ENCODE measurements around the gene FYN.

FYN gene

DNA sequence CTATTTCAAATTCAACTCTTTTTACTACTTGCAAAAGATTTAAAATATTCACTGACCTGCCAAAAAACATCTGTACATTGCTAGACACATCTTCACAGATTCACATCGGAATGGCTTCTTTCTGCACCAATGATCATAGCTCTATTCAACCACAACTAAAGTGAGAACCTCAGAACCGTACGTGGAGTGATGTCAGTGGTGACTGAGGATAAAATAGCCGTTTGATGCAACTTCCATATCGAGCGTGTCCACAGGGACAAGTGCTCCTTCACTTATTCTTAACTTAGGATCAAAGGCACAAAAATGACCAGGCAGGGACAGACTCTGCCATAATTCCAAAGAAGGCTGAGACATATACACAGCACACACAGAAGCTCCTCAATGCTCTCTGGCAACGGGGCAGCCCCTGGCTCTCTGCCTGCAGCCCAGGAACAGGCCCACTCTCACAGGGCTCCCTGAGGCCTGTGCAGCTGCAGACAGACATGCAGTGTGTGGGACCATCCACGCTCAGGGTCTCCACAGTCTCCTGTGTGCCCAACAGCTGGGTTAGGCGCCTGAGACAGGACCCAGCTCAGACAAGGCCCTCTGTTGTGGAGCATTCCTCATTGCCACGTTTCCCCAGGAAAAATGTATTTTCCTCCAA, 22.8 kb downstream of the FYN start:
- Histone ChIP-seq H3K27me3 (ENCODE audit: control insufficient read depth, insufficient read depth, low read length) (no peaks in the 10 kb centered on the region), H3K9me3 (ENCODE audit: control insufficient read depth, insufficient read depth, low read length) (no peaks in the 10 kb centered on the region), H3K9ac (ENCODE audit: low read depth, low read length) (no peak overlapping the region), H3K27ac (ENCODE audit: low read depth, low read length) (no peak overlapping the region), H3K4me3 (ENCODE audit: low read depth, low read length) (no peak overlapping the region), H3K36me3 (ENCODE audit: control insufficient read depth, insufficient read depth, low read length) (no peaks in the 10 kb centered on the region), H3K4me1 (ENCODE audit: control insufficient read depth, insufficient read depth, low read length) (peaks cover 60% of the 10 kb centered on the region)

DNA sequence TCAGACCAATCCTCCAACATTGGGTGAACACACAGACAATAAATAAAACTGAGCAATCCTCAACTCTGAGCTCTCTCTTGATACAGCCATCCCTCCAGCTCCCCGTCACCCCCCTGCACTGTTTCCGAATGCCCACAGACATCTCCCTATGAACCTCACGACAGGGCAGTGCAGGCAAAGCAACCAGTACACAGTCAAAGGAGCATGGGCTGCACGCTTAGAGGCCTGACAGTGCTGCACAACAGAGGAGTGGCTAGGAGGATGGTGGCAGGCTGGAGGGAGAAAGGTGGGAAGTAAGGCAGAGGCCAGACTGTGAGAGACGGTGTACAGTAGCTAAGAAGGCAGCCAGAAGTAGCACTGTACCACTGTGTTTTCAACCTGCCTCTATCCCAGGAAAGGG, 24.0 kb downstream of the FYN start:
- Histone ChIP-seq H3K4me1 (ENCODE audit: control insufficient read depth, insufficient read depth, low read length) (peaks cover 62% of the 10 kb centered on the region), H3K9me3 (ENCODE audit: control insufficient read depth, insufficient read depth, low read length) (no peaks in the 10 kb centered on the region), H3K27me3 (ENCODE audit: control insufficient read depth, insufficient read depth, low read length) (no peaks in the 10 kb centered on the region), H3K4me3 (ENCODE audit: low read depth, low read length) (no peak overlapping the region), H3K36me3 (ENCODE audit: control insufficient read depth, insufficient read depth, low read length) (no peaks in the 10 kb centered on the region), H3K27ac (ENCODE audit: low read depth, low read length) (no peak overlapping the region), H3K9ac (ENCODE audit: low read depth, low read length) (no peak overlapping the region)

DNA sequence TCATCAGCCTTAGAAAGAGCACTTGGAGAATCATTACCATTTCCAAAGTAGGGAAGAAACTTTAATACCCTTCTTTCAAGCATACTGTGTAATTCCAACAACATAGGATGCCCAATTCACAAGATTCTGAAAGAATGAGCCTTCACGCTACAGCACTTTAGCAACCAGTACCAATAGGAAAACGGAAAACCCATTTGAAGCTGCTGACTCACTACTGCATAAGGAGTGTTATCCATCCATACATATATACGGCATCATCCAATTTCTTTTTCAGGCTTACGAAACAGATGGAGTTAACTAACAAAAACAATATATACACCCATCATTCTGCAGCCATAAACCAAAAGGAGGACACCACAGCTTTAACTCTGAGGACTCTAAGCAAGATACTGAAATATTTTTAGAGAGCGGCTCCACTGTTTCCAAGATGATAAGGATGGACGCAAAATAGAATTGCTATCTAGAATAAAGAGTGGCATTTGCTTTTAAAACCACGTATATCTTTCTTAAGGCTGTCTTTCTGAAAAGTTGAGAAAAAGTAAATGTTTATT, 24.9 kb downstream of the FYN start:
- Histone ChIP-seq H3K4me3 (ENCODE audit: low read depth, low read length) (no peak overlapping the region), H3K27me3 (ENCODE audit: control insufficient read depth, insufficient read depth, low read length) (no peaks in the 10 kb centered on the region), H3K36me3 (ENCODE audit: control insufficient read depth, insufficient read depth, low read length) (no peaks in the 10 kb centered on the region), H3K4me1 (ENCODE audit: control insufficient read depth, insufficient read depth, low read length) (peaks cover 66% of the 10 kb centered on the region), H3K27ac (ENCODE audit: low read depth, low read length) (no peak overlapping the region), H3K9ac (ENCODE audit: low read depth, low read length) (no peak overlapping the region), H3K9me3 (ENCODE audit: control insufficient read depth, insufficient read depth, low read length) (no peaks in the 10 kb centered on the region)

DNA sequence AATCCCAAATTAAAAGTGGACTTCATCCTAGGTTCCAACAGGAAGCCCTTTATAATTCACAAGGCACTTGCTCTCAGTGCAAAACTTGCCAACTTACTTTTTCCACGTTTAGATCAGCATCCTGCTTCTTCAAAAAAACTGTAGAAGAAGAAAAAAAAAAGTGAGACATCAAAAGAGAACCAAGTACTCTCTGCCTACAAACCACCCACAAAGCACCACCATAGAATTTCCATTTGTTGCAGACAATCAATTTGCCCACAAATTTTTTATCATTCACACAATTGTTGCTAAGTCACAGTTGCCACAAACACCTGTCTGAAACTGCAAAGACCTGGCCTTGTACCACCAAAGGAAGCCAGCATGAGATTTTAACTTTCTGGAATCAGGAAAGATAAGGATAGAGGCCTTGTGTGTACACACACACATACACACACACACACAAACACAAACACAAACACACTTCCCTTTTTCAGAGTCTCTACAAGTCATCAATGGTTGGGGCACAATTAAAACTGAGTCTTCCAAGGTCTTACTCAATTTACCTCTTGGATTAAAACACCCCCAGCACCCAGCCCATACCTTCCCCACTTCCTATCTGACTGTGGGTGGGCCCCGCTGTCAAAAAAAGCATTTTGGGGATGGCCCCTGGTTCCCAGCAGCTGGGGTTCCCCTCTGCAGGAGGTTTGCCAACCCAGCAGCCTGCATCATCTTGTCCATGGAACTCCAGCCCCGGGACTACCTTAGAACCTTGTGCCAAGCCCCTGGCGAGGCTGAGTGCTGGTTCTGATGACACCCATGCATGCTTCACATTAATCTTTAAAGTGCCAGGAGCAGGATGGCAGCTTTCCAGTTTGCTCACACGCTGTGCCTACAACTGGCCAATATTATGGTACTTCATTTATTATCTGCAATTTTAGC, 26.5 kb downstream of the FYN start:
- no peak overlapping the region for H3K27ac ChIP-seq (ENCODE audit: low read depth, low read length)

DNA sequence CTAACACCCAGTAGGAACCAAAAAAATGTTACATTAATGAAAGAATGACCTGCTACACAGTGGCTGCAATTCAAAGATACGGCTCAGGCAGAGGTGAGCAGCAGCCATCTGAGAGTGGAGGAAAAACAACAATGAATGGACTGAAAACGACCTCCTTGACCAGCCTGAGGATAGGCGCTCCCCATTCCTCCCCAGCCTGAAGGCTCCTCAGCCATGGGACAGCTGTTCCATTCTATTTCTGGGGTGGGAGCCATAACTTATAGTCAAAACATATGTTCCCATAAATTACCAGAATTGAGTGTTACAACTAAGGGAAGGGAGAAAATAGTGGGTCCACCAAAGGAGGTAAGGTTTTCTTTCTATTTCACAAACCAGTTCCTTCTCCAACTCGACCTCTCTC, 27.2 kb downstream of the FYN start:
- Histone ChIP-seq H3K4me3 (ENCODE audit: low read depth, low read length) (no peak overlapping the region), H3K27me3 (ENCODE audit: control insufficient read depth, insufficient read depth, low read length) (no peaks in the 10 kb centered on the region), H3K36me3 (ENCODE audit: control insufficient read depth, insufficient read depth, low read length) (no peaks in the 10 kb centered on the region), H3K9ac (ENCODE audit: low read depth, low read length) (no peak overlapping the region), H3K9me3 (ENCODE audit: control insufficient read depth, insufficient read depth, low read length) (no peaks in the 10 kb centered on the region), H3K27ac (ENCODE audit: low read depth, low read length) (peak overlapping the region; percentile 61), H3K4me1 (ENCODE audit: control insufficient read depth, insufficient read depth, low read length) (peaks cover 70% of the 10 kb centered on the region)

More for the DNA sequence above, 26.5 kb downstream of the FYN start:
- H3K4me1 ChIP-seq (ENCODE audit: control insufficient read depth, insufficient read depth, low read length) = peaks cover 70% of the 10 kb centered on the region
- H3K27me3 ChIP-seq (ENCODE audit: control insufficient read depth, insufficient read depth, low read length) = no peaks in the 10 kb centered on the region
- no peaks in the 10 kb centered on the region for H3K9me3 ChIP-seq (ENCODE audit: control insufficient read depth, insufficient read depth, low read length)
- no peak overlapping the region for H3K9ac ChIP-seq (ENCODE audit: low read depth, low read length)
- no peaks in the 10 kb centered on the region for H3K36me3 ChIP-seq (ENCODE audit: control insufficient read depth, insufficient read depth, low read length)
- H3K4me3 ChIP-seq (ENCODE audit: low read depth, low read length) = no peak overlapping the region

DNA sequence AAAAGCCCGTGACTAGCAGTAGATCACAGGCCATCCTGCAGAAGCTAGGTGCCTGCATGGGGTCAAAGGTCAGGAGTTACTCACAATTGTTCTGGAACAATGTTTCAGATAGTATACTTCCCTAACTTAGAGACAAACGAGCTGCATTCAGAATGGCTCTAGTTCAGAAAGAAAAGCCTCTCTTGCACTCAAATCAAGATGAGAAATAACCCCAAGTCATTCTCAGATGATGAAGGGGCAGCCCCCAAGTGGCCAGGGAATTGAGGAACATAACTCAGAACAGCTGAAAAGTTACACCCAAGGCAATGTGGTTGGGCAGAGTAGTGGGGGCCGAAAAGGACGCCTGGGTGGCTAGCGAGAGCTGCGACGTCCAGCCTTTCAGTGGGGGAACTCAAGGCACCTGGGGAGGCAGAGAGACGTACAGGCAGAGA, 27.8 kb downstream of the FYN start:
- no peaks in the 10 kb centered on the region for H3K9me3 ChIP-seq (ENCODE audit: control insufficient read depth, insufficient read depth, low read length)
- peak overlapping the region; percentile 61 for H3K27ac ChIP-seq (ENCODE audit: low read depth, low read length)
- no peak overlapping the region for H3K4me3 ChIP-seq (ENCODE audit: low read depth, low read length)
- peak overlapping the region; percentile 16; the same call in 1 of the 2 replicates for H3K9ac ChIP-seq (ENCODE audit: low read depth, low read length)
- H3K4me1 ChIP-seq (ENCODE audit: control insufficient read depth, insufficient read depth, low read length) = peaks cover 70% of the 10 kb centered on the region
- no peaks in the 10 kb centered on the region for H3K27me3 ChIP-seq (ENCODE audit: control insufficient read depth, insufficient read depth, low read length)
- no peaks in the 10 kb centered on the region for H3K36me3 ChIP-seq (ENCODE audit: control insufficient read depth, insufficient read depth, low read length)

DNA sequence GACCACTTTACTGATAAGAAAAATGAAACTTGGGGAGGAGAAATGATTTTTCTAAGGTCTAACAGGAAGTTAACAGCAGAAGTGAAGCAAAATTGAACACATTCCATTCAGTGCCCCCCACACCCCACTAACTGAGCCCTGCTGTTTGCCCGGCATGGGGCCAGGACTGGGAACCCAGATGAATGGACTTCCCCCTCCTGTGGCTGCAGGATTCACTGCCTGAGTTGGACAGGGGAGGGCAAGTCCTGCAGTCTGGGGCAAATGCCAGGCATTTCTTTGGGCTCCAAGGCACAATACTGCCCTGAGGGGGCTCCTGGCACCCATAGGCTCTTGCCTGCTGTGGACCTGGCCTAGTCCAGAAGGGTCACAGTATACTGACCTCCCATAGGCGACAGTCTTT, 28.3 kb downstream of the FYN start:
- H3K9ac ChIP-seq (ENCODE audit: low read depth, low read length) = peak overlapping the region; percentile 16
- no peaks in the 10 kb centered on the region for H3K9me3 ChIP-seq (ENCODE audit: control insufficient read depth, insufficient read depth, low read length)
- peak overlapping the region; percentile 61 for H3K27ac ChIP-seq (ENCODE audit: low read depth, low read length)
- H3K4me3 ChIP-seq (ENCODE audit: low read depth, low read length) = 0 out of 2 replicates have a peak overlapping the region, but pooled peaks have one; percentile 4
- no peaks in the 10 kb centered on the region for H3K36me3 ChIP-seq (ENCODE audit: control insufficient read depth, insufficient read depth, low read length)
- H3K27me3 ChIP-seq (ENCODE audit: control insufficient read depth, insufficient read depth, low read length) = no peaks in the 10 kb centered on the region
- H3K4me1 ChIP-seq (ENCODE audit: control insufficient read depth, insufficient read depth, low read length) = peaks cover 70% of the 10 kb centered on the region

DNA sequence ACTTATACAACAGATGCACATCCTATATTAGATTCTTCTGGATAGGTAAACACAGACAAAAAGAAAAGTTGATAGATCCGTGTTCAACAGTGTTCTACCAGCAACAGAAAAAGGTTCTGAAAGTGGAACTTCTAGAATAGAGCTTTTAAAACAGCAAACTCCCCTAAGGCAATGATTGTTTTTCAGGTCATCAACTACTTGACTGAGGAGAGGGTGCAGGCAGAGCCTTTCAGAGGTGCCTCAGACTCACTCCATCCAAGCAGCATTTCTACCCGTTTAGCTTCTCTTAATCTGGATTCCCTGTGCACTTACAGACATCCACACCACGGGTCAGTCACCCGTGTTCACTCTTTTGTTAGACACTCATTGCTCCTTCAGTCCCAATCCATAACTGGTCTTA, 28.9 kb downstream of the FYN start:
- Histone ChIP-seq H3K27me3 (ENCODE audit: control insufficient read depth, insufficient read depth, low read length) (no peaks in the 10 kb centered on the region), H3K36me3 (ENCODE audit: control insufficient read depth, insufficient read depth, low read length) (no peaks in the 10 kb centered on the region), H3K27ac (ENCODE audit: low read depth, low read length) (peak overlapping the region; percentile 61), H3K4me1 (ENCODE audit: control insufficient read depth, insufficient read depth, low read length) (peaks cover 67% of the 10 kb centered on the region), H3K4me3 (ENCODE audit: low read depth, low read length) (no peak overlapping the region), H3K9ac (ENCODE audit: low read depth, low read length) (no peak overlapping the region; the same call in 1 of the 2 replicates), H3K9me3 (ENCODE audit: control insufficient read depth, insufficient read depth, low read length) (no peaks in the 10 kb centered on the region)

DNA sequence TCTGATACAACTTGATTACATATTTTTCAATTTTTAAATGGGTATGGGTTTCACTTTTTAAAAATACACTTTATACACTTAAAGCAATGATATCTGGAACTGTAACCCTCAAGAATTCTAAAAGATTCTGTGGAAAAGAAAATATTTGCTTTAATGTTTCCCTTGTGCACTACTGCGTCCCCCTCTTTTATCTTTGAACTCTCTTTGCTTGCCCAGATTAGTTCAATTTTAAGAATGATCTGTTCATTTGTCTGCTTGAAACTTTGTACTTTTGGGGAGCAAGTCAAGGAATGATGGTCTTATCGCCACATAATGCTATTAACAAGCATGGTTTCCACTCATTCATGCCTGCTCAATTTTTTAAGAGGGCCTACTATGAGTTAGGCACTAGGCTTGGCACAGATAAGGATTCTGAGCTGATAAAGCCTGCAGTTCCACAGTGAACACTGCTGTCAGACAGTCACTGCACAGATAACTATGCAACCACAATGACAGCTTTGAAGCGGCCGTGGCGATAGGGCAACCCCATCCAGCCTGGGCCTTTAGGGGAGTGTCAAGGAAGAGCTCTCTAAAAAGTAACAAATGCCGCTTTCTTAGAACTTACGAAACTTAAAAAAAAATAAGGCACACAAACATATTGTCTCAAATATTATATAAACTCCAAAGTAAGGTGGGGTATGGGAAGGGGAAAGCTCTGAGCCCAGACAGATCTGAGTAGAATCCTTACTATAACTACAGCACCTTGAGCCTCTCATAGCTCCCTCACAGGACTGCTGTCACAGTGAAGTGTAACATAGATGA, 29.7 kb downstream of the FYN start:
- H3K9me3 ChIP-seq (ENCODE audit: control insufficient read depth, insufficient read depth, low read length) = no peaks in the 10 kb centered on the region
- H3K36me3 ChIP-seq (ENCODE audit: control insufficient read depth, insufficient read depth, low read length) = no peaks in the 10 kb centered on the region
- H3K27me3 ChIP-seq (ENCODE audit: control insufficient read depth, insufficient read depth, low read length) = no peaks in the 10 kb centered on the region
- peaks cover 65% of the 10 kb centered on the region for H3K4me1 ChIP-seq (ENCODE audit: control insufficient read depth, insufficient read depth, low read length)
- H3K4me3 ChIP-seq (ENCODE audit: low read depth, low read length) = no peak overlapping the region
- peak overlapping the region; percentile 46; the same call in 1 of the 2 replicates for H3K9ac ChIP-seq (ENCODE audit: low read depth, low read length)
- peak overlapping the region; percentile 43 for H3K27ac ChIP-seq (ENCODE audit: low read depth, low read length)

DNA sequence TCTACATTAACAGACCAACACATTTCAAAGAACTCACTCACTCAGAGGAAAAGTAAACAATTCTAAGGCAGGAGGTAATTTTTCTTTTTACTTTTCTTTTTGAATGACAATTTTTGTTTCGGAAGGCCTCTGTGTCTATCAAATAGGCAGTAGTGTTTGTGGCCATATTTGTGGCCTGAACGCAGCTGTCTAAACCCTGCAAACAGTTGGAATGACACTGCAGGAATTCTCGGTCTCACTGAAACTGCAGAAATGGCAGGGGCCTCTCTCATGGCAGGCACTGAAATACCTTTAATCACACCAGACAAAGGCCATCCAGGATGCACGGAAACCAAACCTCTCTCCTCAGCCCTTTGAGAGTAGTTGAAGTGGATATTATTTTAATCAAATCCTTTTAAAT, 30.4 kb downstream of the FYN start:
- H3K4me3 ChIP-seq (ENCODE audit: low read depth, low read length) = no peak overlapping the region

More for the DNA sequence above, 30.4 kb downstream of the FYN start:
- Histone ChIP-seq H3K27ac (ENCODE audit: low read depth, low read length) (peak overlapping the region; percentile 43), H3K9ac (ENCODE audit: low read depth, low read length) (peak overlapping the region; percentile 46; the same call in 1 of the 2 replicates), H3K4me1 (ENCODE audit: control insufficient read depth, insufficient read depth, low read length) (peaks cover 58% of the 10 kb centered on the region), H3K9me3 (ENCODE audit: control insufficient read depth, insufficient read depth, low read length) (no peaks in the 10 kb centered on the region), H3K27me3 (ENCODE audit: control insufficient read depth, insufficient read depth, low read length) (no peaks in the 10 kb centered on the region), H3K36me3 (ENCODE audit: control insufficient read depth, insufficient read depth, low read length) (no peaks in the 10 kb centered on the region)

All from HUES48 (cell line).